Dedifferentiated amniotic fluid mesenchymal stem cell (primary cell): ENCODE data around the gene ANKRD16.
A peak's percentile ranks its signal among the peaks of the same experiment; 100 is the strongest.
"Not testable (repeated sequence)": the region's sequence is repeated elsewhere in the genome, so short reads cannot be mapped to it uniquely, and the experiment has no call there.

Source experiments
- DNase-seq: peaks from one replicate; pipeline ENCODE4 v3.0.0-alpha.2; 2016; ENCODE audit errors: extremely low spot score

ANKRD16 gene

DNA sequence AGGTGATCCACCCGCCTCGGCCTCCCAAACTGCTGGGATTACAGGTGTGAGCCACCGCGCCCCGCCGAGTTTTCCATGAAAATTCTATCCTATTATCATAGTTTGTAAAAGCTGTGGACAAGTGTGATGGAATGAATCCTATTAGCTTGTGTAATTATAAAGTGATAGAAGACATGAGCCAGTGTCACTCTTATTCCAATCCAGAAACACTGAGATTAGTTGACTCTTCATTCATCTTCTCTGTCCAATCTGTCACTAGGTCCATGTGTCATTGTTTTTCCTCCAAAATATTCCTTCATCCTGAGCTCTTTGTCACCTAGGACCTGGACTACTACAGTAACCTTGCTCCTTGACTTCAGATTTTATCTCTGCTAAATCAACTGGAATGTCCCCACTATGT, 13.9 kb upstream of the ANKRD16 start:
- DNase-seq = no peak

DNA sequence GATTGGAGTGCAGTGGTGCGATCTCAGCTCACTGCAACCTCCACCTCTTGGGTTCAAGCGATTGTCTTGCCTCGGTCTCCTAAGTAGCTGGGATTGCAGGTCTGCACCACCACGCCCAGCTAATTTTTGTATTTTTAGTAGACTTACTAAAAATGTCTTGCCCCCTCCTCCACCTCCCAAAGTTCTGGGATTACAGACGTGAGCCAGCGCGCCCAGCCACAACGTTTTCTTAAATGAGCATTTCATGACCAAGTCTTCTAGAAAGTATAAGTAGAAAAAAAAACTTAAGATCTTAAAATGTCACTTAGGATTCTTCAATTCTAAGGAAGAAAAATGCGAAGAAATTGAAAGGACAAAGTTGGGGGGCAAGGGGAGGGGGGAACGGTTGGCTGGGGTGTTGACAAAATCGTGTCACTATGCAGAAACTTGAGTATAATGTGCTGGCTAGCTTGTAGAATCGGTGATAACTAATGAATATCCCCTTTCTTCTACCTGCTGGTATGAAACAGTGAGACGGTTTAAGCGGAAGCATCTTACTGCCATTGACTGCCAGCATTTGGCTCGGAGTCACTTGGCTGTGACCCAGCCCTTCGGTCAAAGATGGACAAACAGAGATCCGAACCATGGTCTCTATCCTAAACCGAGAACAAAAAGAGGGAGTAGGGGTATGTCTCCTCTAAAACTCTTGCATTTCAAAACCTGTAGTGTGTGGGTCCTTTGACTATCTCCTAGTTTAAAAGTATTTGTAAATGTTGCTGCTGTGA, 13.0 kb upstream of the ANKRD16 start:
- DNase-seq = no peak

DNA sequence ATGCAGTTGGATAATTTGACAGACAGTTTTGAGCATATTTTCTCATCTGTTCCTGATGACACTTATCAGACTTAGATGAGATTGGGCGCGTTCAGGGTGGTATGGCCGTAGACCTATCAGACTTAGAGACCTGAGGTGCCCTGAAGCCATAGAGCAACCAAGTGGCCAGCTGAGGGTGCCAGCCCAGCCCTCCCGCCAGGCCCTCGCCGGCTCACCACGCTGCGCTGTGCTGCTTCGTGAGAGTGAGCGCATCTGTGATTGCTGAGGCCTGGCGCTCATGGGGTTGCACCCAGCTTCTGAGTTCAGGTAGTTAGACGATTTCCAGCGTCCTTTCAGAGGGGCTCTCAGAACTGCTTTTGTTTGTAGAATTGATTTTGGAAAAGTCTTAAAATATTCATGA, 10.6 kb upstream of the ANKRD16 start:
- DNase-seq = no peak

DNA sequence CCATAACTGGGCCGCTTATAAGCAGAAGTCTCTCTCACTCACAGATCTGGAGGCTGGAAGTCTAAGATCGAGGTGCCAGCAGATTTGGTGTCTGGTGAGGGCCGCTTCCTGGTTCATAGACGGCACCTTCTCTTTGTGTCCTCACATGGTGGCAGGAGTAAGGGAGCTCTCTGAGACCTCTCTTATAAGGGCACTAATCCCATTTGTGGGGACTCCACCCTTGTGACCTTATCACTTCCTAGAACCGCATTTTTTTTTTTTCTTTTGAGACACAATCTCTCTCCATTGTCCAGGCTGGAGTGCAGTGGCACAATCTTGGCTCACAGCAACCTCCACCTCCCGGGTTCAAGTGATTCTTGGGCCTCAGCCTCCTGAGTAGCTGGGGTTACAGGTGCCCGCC, 8.5 kb upstream of the ANKRD16 start:
- no peak for DNase-seq

DNA sequence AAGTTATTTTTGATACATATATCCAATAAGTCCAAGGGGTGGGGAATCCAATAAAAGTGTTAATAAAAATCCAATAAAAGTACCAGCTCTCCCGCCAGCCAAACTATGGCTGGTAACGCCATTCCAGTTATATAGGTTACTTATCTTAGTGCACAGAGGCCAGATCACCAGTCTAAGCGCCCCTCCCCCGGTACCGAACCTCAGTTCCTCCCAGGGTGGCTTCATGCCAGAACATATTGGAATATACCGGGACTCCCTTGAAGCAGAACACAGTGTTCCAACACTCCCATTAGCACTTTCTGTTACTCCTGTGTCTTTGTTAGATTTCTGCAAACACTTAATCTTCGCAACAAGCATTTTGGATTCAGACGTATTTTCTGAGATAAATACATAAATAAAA, 7.8 kb upstream of the ANKRD16 start:
- no peak for DNase-seq

- no peak for DNase-seq
Observed at GRCh38 chr10:5897053-5897340, 7.3 kb upstream of the ANKRD16 start.

DNA sequence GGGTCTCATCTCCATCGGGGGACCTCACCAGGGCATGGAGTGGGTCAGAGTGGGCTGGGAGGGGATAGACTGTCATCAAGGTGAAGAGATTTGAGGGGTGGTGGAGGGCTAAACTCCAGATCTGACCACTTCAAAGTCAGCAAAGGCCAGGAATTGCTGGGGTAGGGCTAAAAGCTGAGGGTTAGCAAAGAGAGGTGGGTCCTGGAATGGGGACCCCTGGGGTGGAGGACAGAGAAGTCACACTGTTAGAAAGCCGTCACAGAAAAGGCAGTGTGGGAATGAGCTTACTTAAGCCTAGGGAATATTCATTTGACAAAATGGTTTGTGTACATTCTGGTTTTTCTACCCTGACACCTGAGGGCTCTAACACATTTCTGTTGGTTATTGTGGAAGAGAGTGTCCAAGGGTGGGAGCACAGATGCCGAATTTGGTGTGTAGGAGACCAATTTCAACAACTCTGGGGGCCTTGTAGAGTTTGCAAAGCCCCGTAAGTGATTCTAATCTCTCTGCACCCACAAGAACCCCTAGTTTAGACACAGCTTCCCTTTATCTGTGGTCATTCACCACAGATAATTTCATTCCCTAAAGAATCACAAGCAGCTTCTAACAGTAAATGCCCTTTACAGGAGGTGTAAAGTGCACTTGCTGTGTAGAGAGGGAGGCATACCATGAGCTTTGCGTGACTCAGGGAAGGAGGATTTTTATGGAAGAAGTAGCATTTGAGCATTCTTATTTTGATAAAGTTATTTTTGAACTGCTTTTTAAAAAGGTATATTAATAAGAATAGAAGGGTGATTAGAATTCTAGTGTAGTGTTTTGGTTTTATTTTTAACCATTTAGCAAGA, 6.7 kb upstream of the ANKRD16 start:
- no peak for DNase-seq

DNA sequence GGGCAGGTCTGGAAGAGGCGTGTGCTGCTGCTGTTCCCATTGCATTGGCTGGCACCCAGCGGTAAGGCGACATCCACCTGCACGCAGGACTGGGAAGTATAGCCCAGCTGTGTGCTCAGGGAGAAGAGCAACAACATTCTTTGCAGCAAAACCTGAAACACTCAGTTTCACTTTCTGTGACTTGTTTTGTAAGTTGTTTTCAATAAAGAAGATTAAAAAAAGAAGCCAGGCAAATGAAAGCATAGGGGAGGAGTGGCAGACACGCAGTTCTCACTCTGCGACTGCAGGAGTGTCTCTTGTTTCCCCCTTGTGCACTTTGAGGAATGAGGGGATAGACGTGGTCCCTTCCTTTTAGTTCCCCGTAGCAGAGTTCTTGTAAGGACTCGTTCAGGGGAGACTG, 6.1 kb upstream of the ANKRD16 start:
- no peak for DNase-seq

GRCh38 chr10:5895365-5895764, 5.7 kb upstream of the ANKRD16 start:
- no peak for DNase-seq

DNA sequence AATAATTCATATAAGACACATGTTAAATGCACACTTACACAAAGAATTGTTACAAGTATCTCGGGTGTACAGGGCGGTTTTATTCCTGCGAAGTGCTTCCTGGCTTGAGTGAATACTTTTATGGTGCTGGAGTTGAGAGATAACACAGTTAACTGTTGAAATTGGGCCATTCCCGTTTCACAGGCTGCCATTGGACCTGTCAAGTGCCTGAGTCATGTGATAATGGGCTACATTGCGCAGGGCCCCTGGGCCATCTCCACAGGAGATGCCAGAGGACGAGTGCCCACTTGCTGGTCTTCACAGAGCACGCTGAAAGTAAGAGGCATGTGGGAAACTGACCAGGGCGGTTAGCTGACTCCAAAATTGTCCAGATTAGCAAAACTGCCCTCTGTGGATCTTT, 5.2 kb upstream of the ANKRD16 start:
- no peak for DNase-seq

- no peak for DNase-seq
Observed at GRCh38 chr10:5894403-5894802, 4.7 kb upstream of the ANKRD16 start.

- no peak for DNase-seq
Observed at GRCh38 chr10:5893321-5893720, 3.6 kb upstream of the ANKRD16 start.

- DNase-seq = no peak
Observed at GRCh38 chr10:5892007-5892406, 2.3 kb upstream of the ANKRD16 start.

DNA sequence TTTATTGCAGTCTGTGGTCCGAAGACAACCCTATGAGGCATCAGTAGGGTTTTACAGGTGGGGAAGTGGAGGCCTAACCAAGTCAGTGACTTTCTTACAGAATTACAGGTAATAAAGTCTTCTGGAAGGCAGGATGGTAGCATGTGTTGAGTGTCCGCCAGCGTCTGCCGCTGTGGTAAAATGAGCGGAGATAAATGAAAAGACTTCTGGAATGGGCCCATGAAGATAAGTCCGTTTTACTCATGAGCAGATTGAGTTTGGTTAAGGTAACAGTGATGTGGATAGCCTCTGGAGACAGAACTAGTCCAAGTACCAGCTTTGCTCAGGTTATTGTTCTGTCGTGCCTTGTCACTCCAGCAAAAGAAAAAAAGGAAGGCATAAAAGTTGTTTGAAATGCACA, 1.3 kb upstream of the ANKRD16 start:
- no peak for DNase-seq

DNA sequence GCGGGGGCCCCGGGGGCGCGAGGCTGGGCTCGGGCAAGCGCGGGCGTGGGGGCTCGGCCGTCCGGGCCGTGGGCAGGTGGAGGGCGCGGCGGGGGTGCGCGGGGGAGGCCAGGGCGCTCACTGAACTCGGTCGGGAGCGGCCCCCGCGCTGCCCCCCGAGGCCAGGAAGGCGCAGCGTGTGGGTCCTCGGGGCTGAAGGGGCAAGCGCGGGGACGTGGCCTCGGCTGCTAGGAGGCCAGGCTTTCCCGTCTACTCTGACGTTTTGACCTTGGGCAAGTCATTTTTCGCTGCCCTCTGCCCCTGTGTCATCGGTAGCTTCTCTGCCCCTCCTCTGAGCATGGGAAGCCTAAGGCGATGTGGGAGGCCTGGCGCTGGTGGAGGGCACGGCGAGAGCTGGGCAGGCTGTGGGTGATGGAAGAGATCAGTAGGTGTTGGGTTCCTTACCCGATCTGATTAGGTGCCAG, 791 bp upstream of the ANKRD16 start:
- DNase-seq = no peak

DNA sequence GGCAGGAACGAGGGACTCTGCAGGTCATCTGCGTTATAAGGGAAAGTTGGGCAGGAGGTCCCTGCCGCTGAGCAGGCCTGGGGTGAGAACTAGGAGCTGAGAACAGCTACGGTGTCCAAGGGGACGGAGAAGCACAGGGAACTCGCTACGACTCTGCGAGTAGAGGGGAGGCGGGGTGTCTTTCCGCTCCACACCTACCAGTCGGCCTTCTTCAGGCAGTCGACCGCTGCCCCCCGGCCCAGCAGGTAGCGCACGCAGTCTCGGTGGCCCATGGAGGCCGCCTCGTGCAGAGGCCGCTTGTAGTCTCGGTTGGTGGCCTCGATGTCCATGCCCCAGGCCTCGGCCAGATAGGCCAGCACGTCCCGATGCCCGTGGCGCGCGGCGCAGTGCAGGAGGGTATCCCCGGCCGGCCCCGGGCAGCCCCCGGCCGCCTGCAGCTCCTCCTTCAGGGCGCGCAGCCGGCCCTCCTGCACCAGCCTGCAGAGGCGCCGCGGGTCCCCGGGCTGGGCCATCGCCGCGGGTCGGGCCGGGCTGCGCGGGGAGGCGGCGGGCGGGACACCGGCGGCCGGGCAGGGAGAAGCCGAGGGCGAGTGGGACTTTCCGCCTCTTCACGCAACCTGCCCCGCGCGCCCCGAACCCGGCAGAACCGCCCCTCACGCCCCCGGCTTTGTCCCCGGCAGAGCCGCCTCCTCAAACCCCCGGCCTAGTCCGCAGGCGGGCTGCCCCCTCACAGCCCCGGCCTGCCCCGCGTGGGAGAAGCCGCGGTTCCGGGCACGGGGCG, 660 bp downstream of the ANKRD16 start:
- DNase-seq = no peak

DNA sequence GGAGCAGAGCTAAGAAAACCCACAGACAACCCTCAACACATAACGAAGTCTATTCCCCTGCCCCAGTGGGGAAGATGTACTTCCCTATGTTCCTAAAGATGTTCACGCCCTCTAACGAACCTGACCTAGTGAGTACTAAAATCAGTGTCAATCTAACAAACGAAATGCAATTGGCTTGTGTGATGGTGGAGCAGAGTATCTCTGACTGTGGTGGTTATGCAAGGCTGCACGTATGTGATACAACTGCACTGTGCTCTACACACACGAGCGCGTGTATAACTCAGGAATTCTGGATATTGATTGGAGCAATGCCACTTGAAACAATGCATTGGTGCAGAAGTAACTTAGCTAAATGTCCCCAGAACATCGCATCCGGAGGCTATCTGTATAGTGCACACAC, 1.3 kb downstream of the ANKRD16 start:
- DNase-seq = peak; percentile 15

DNA sequence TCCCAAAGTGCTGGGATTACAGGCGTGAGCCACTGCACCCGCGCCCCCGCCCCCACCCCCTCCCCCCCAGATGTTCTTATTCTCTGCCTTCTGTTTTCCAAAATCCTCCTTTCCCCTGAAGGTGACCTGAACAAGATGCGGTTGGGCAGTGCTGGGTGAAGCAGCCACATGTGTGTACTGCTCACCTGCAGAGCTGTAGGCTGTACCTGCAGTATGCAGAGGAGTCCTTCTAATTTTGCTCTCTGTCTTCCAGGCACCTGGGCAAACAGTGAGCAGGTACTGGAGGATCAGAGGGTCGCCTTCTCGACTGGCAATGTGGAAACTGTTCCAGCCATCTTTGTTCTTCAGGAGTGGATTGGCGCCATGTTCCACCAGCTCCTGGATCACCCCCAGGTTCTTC, 2.1 kb downstream of the ANKRD16 start:
- no peak for DNase-seq

DNA sequence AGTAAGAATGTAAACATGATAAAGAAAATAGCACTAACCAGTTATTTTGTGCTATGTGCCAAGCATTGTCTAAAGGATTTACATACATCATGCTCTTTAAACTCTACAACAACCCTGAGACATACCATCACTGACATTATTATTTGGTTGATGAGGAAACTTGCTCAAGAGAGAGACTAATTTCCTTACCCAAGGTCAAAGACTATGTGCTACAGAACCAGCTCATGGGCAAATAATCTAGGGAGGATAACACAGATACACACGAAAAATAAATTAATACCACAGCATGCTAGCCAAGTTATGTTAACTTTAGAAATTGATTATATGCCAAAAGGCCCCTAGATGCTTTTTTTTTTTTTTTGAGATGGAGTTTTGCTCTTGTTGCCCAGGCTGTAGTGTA, 2.7 kb downstream of the ANKRD16 start:
- DNase-seq = no peak

GRCh38 chr10:5885619-5886018, 4.1 kb downstream of the ANKRD16 start:
- DNase-seq = no peak

DNA sequence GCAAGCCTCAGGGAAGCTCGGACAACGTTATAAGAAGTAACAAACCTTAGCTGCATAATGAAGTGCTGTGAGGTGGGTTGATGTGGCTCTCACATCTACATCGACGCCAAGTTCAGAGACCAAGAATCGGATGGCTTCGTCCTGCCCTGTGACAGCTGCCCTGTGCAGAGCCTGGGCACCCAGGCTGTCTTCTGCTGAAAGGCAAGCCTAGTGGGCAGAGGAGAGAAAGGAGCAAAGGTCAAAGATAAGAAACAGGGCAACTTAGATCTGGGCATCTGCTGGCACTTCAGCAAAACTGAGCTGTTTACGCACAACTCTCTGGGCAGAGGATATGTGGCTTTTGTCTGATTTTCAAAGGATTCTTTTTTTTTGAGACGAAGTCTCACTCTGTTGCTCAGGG, 6.7 kb downstream of the ANKRD16 start:
- DNase-seq = no peak

DNA sequence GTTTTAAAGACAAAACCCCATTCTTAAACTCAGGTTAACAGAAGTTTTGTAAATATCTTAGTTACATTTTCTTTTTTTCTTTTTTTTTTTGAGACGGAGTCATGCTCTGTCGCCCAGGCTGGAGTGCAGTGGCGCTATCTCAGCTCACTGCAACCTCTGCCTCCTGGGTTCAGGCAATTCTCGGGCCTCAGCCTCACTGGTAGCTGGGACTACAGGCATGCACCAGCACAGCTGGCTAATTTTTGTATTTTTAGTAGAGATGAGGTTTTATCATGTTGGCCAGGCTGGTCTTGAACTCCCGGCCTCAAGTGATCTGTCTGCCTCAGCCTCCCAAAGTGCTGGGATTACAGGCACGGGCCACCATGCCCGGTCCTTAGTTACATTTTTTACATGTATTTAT, 12.7 kb downstream of the ANKRD16 start:
- DNase-seq = not testable (repeated sequence)
